ENCODE data around the gene UGT1A8. TPM values are rescaled to one million over a fixed set of nuclear protein-coding genes. Genes with fewer than 3 reads are reported as not detected.
"Not testable (repeated sequence)": the region's sequence is repeated elsewhere in the genome, so short reads cannot be mapped to it uniquely, and the experiment has no call there.

UGT1A8 gene
- polyA plus RNA-seq, 1 of the 3 experiments (the other 2 are of a cell fraction) = not detected

- H3K9ac ChIP-seq = no peak overlapping the region
- POLR2A ChIA-PET = no interaction called here
- H3K4me1 ChIP-seq (ENCODE audit: control insufficient read depth in 1 of 2, insufficient read depth in 2 of 2, low read depth in 1 of 2, low read length in 1 of 2) = no peaks in the 10 kb centered on the region
Observed at GRCh38 chr2:233588400-233588799, 29.0 kb upstream of the UGT1A8 start.

GRCh38 chr2:233592706-233593105 lies 24.7 kb upstream of the UGT1A8 start:
- H3K9me2 ChIP-seq; H3K4me2 ChIP-seq; H3K79me2 ChIP-seq (ENCODE audit: insufficient read depth); H3K9ac ChIP-seq; H3K4me1 ChIP-seq (ENCODE audit: control insufficient read depth in 1 of 2, insufficient read depth in 2 of 2, low read depth in 1 of 2, low read length in 1 of 2); H3K9me3 ChIP-seq; H3K27ac ChIP-seq (ENCODE audit: low read depth in 2 of 2, low read length in 1 of 2); CTCF ChIA-PET; H3F3A ChIP-seq (replicated peaks; ENCODE audit: insufficient read depth); H4K20me1 ChIP-seq (ENCODE audit: insufficient read depth); H2AFZ ChIP-seq (ENCODE audit: low read depth); POLR2A ChIA-PET; H3K36me3 ChIP-seq (replicated peaks in 1 of 2; ENCODE audit: control insufficient read depth in 1 of 2, insufficient read depth in 2 of 2, low read length in 1 of 2); H3K4me3 ChIP-seq (ENCODE audit: low read depth in 2 of 2, low read length in 1 of 2); DNase-seq; H3K27me3 ChIP-seq (ENCODE audit: insufficient read depth): not testable (repeated sequence)
- 100% methylated on average over 1 of the region's 1 CpG for WGBS (ENCODE audit: low lambda C conversion rate)

More at GRCh38 chr2:233588400-233588799, 29.0 kb upstream of the UGT1A8 start:
- Histone ChIP-seq H3K4me3 (ENCODE audit: low read depth in 2 of 2, low read length in 1 of 2) (no peak overlapping the region), H3K9me2 (no peaks in the 10 kb centered on the region), H3K27me3 (ENCODE audit: insufficient read depth) (no peaks in the 10 kb centered on the region; the same call in 1 of the 2 replicates), H3K36me3 (replicated peaks in 1 of 2; ENCODE audit: control insufficient read depth in 1 of 2, insufficient read depth in 2 of 2, low read length in 1 of 2) (no peaks in the 10 kb centered on the region), H4K20me1 (ENCODE audit: insufficient read depth) (no peaks in the 10 kb centered on the region), H2AFZ (ENCODE audit: low read depth) (no peak overlapping the region), H3F3A (replicated peaks; ENCODE audit: insufficient read depth) (no peaks in the 10 kb centered on the region), H3K9me3 (no peaks in the 10 kb centered on the region), H3K79me2 (ENCODE audit: insufficient read depth) (no peaks in the 10 kb centered on the region), H3K27ac (ENCODE audit: low read depth in 2 of 2, low read length in 1 of 2) (no peak overlapping the region), H3K4me2 (no peak overlapping the region)
- CTCF ChIA-PET = no interaction called here
- no peak for TF ChIP-seq SIN3A (IDR thresholded peaks at IDR 0.05; ENCODE audit: borderline replicate concordance, low read depth, low read length)
- no peak for TF ChIP-seq MXI1 (IDR thresholded peaks at IDR 0.05; ENCODE audit: low read depth, low read length)
- TF ChIP-seq USF1 (IDR thresholded peaks at IDR 0.05; ENCODE audit: borderline replicate concordance, low read depth) = no peak
- TF ChIP-seq GATA2 (CRISPR knock-in tag; IDR thresholded peaks at IDR 0.05) = no peak
- no peak for TF ChIP-seq EZH2phosphoT487 (IDR thresholded peaks at IDR 0.05; ENCODE audit: borderline replicate concordance, low read depth)
- no peak for TF ChIP-seq FOXJ3 (CRISPR knock-in tag; IDR thresholded peaks at IDR 0.05)
- TF ChIP-seq POLR2AphosphoS5 (IDR thresholded peaks at IDR 0.05; ENCODE audit: low read depth, low read length) = no peak
- no peak for TF ChIP-seq NFIC (IDR thresholded peaks at IDR 0.05; ENCODE audit: borderline replicate concordance)
- 43% methylated on average over 2 of the region's 2 CpGs for WGBS (ENCODE audit: low lambda C conversion rate)
- DNase-seq = no peak

GRCh38 chr2:233593201-233593600 lies 24.2 kb upstream of the UGT1A8 start:
- Histone ChIP-seq H3K79me2 (ENCODE audit: insufficient read depth) (no peaks in the 10 kb centered on the region), H3F3A (replicated peaks; ENCODE audit: insufficient read depth) (no peaks in the 10 kb centered on the region), H3K9me2 (no peaks in the 10 kb centered on the region), H4K20me1 (ENCODE audit: insufficient read depth) (no peaks in the 10 kb centered on the region), H3K36me3 (replicated peaks in 1 of 2; ENCODE audit: control insufficient read depth in 1 of 2, insufficient read depth in 2 of 2, low read length in 1 of 2) (no peaks in the 10 kb centered on the region), H2AFZ (ENCODE audit: low read depth) (no peak overlapping the region), H3K4me3 (ENCODE audit: low read depth in 2 of 2, low read length in 1 of 2) (no peak overlapping the region), H3K27me3 (ENCODE audit: insufficient read depth) (no peaks in the 10 kb centered on the region), H3K27ac (ENCODE audit: low read depth in 2 of 2, low read length in 1 of 2) (no peak overlapping the region), H3K4me2 (no peak overlapping the region), H3K9me3 (no peaks in the 10 kb centered on the region), H3K4me1 (ENCODE audit: control insufficient read depth in 1 of 2, insufficient read depth in 2 of 2, low read depth in 1 of 2, low read length in 1 of 2) (no peaks in the 10 kb centered on the region), H3K9ac (no peak overlapping the region)
- DNase-seq = no peak
- CTCF ChIA-PET = no interaction called here
- 83% methylated on average over 8 of the region's 8 CpGs for WGBS (ENCODE audit: low lambda C conversion rate)
- POLR2A ChIA-PET = no interaction called here
- TF ChIP-seq ELF1 (IDR thresholded peaks at IDR 0.05) (no peak), REST (IDR thresholded peaks at IDR 0.05; ENCODE audit: low read depth, low read length) (no peak), SIN3A (IDR thresholded peaks at IDR 0.05; ENCODE audit: borderline replicate concordance, low read depth, low read length) (no peak), JUND (IDR thresholded peaks at IDR 0.05) (no peak), NRF1 (IDR thresholded peaks at IDR 0.05; ENCODE audit: low read depth, low read length) (no peak)

All from SK-N-SH (cell line).